Neutrophil (primary cell): Measurements from ENCODE around the gene IL9R.

Experiments used
- H3K27ac ChIP-seq: fragments of 200-600 bp; sonication (generic); 2 replicates; pipeline ENCODE4 v1.5.1; 2016; ENCODE audit warnings: mild to moderate bottlenecking, moderate library complexity
- H3K27me3 ChIP-seq: fragments of 200-600 bp; sonication (generic); 2 replicates; pipeline ENCODE4 v1.6.0; 2016; ENCODE audit warnings: mild to moderate bottlenecking
- H3K36me3 ChIP-seq: fragments of 200-600 bp; sonication (generic); 2 replicates; pipeline ENCODE4 v1.5.1; 2017
- H3K4me1 ChIP-seq, 2 experiments: fragments of 200-600 bp in 1 of 2; sonication (generic) in 1 of 2; 1 replicate in 1 of 2; 2 replicates in 1 of 2; pipeline versions ENCODE4 v1.5.1 to v1.6.1; 2013 to 2016; ENCODE audit warnings: low read depth in 1 of 2, low read length in 1 of 2, mild to moderate bottlenecking in 1 of 2, moderate library complexity in 1 of 2; ENCODE audit not compliant: control insufficient read depth in 1 of 2, insufficient read depth in 1 of 2
- H3K4me3 ChIP-seq, 2 experiments: fragments of 200-600 bp in 1 of 2; sonication (generic) in 1 of 2; 1 replicate in 1 of 2; 2 replicates in 1 of 2; pipeline ENCODE4 v1.5.1; 2013 to 2016; ENCODE audit warnings: low read depth in 1 of 2, low read length in 1 of 2, mild to moderate bottlenecking in 1 of 2, moderate library complexity in 1 of 2
- H3K9me3 ChIP-seq: fragments of 200-600 bp; sonication (generic); 2 replicates; pipeline ENCODE4 v1.5.1; 2016
- TF ChIP-seq, protein P1 (sequence below): fragments of 200-600 bp; sonication (generic); IDR thresholded peaks from 2 replicates; pipeline ENCODE4 v1.5.1; 2016; ENCODE audit warnings: antibody characterized with exemption

The IL9R gene

DNA sequence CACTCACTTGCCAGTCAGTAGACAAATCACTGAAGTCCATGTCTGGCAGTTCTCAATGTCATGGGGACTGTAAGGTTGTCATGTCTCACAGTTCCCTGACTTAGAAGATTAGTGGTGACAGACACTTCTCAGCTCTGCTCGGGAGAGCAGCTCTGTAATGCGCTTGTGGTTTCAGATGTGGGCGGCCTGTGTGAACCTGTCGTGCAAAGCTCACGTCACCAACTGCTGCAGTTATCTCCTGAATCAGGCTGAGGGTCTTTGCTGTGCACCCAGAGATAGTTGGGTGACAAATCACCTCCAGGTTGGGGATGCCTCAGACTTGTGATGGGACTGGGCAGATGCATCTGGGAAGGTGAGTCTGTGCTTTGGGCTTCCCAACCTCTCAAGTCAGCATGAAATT lies at the start of gene IL9R:
TSS of gene IL9R (plus strand) at position 261 of the 400 bp plus-strand sequence. CDS start at position 325, 64 bp downstream.
- no peaks in the 10 kb centered on the region for H3K27me3 ChIP-seq
- TF ChIP-seq, protein P1, sequence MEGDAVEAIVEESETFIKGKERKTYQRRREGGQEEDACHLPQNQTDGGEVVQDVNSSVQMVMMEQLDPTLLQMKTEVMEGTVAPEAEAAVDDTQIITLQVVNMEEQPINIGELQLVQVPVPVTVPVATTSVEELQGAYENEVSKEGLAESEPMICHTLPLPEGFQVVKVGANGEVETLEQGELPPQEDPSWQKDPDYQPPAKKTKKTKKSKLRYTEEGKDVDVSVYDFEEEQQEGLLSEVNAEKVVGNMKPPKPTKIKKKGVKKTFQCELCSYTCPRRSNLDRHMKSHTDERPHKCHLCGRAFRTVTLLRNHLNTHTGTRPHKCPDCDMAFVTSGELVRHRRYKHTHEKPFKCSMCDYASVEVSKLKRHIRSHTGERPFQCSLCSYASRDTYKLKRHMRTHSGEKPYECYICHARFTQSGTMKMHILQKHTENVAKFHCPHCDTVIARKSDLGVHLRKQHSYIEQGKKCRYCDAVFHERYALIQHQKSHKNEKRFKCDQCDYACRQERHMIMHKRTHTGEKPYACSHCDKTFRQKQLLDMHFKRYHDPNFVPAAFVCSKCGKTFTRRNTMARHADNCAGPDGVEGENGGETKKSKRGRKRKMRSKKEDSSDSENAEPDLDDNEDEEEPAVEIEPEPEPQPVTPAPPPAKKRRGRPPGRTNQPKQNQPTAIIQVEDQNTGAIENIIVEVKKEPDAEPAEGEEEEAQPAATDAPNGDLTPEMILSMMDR = no peak
- no peaks in the 10 kb centered on the region for H3K9me3 ChIP-seq
- no peaks in the 10 kb centered on the region for H3K4me1 ChIP-seq
- no peaks in the 10 kb centered on the region for H3K36me3 ChIP-seq
- no peak within 1 kb of the TSS for H3K27ac ChIP-seq
- no peak within 1 kb of the TSS for H3K4me3 ChIP-seq

GRCh38 chrX:155949098-155949497 lies 48.4 kb upstream of the IL9R start:
- TF ChIP-seq, protein P1 = no peak
- no peaks in the 10 kb centered on the region for H3K36me3 ChIP-seq
- H3K4me3 ChIP-seq = no peak overlapping the region
- H3K9me3 ChIP-seq = no peaks in the 10 kb centered on the region
- no peaks in the 10 kb centered on the region for H3K27me3 ChIP-seq
- H3K4me1 ChIP-seq = no peaks in the 10 kb centered on the region
- no peak overlapping the region for H3K27ac ChIP-seq

DNA sequence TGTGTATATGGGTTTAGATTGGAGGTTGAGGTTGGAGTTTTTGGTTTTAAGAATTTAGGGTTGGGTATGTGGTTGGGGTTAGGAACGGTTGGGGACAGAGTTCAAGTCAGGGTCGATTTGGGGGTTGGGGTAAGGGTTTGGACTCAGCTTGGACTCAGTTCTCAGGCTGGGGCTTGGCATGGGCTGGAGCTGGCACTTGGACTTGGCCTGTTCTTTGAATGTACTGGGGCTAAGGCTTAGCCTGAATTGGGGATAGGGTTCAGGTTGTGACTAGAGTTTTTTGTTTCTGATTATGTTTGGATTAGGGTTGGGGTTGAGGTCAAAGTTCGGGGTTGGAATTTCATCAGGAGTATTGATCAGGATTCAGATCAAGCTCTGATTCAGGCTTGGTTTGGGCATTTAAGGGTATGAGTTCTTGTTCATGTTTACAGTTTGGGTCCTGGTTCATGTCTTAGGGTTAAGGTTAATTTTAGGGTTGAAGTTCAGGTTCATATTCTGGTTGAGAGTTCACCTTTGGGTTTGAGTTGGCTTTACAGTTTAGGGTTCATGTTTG lies 46.2 kb upstream of the IL9R start:
- H3K27me3 ChIP-seq = no peaks in the 10 kb centered on the region

DNA sequence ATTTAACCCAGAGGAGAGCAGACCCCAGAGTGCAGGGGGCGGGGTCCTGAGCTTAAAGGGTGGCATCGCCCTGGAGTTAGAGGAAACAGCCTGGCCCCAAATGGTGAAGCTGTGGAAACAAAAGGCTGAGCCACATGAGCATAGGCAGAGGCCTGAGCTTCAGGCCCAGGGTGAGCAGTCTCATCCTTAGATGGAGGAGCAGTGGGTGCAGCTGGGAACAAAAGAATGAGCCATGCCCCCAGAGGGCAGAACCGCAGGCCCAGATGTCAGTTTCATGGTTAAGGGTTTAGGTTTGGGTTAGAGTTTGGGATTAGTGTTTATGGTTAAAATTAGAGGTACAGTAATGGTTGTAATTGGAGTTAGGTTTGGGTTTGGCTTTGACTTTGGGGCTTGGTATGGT lies 44.4 kb upstream of the IL9R start:
- Histone ChIP-seq H3K4me1 (no peaks in the 10 kb centered on the region), H3K27ac (no peak overlapping the region), H3K4me3 (no peak overlapping the region), H3K9me3 (no peaks in the 10 kb centered on the region), H3K27me3 (no peaks in the 10 kb centered on the region), H3K36me3 (no peaks in the 10 kb centered on the region)
- TF ChIP-seq, protein P1 = no peak

More for the DNA sequence above, 46.2 kb upstream of the IL9R start:
- no peaks in the 10 kb centered on the region for H3K4me1 ChIP-seq
- H3K4me3 ChIP-seq = no peak overlapping the region
- H3K36me3 ChIP-seq = no peaks in the 10 kb centered on the region
- H3K9me3 ChIP-seq = no peaks in the 10 kb centered on the region
- no peak overlapping the region for H3K27ac ChIP-seq
- TF ChIP-seq, protein P1 = no peak

GRCh38 chrX:155954793-155955192 lies 42.7 kb upstream of the IL9R start:
- no peak overlapping the region for H3K27ac ChIP-seq
- no peak overlapping the region for H3K4me3 ChIP-seq
- TF ChIP-seq, protein P1 = no peak
- H3K9me3 ChIP-seq = no peaks in the 10 kb centered on the region
- H3K36me3 ChIP-seq = no peaks in the 10 kb centered on the region
- H3K27me3 ChIP-seq = no peaks in the 10 kb centered on the region
- H3K4me1 ChIP-seq = no peaks in the 10 kb centered on the region

- TF ChIP-seq, protein P1 = no peak
- Histone ChIP-seq H3K4me3 (no peak overlapping the region), H3K27me3 (no peaks in the 10 kb centered on the region), H3K36me3 (no peaks in the 10 kb centered on the region), H3K27ac (no peak overlapping the region), H3K4me1 (no peaks in the 10 kb centered on the region), H3K9me3 (no peaks in the 10 kb centered on the region)
Measured at GRCh38 chrX:155956099-155956498, 41.4 kb upstream of the IL9R start.
